GM23338 (cell line): Measurements from ENCODE around the gene MPPE1. TPM values are rescaled to one million over a fixed set of nuclear protein-coding genes. Genes with fewer than 3 reads are reported as not detected.

Source experiments
- ATAC-seq: fragments of 200-7000 bp; cut with Tn5 transposase; 3 replicates; pipeline ENCODE4 v1.9.1; 2020
- DNase-seq: peaks from one replicate; pipeline ENCODE4 v3.0.0-alpha.2; 2015; ENCODE audit warnings: low spot score
- H2AFZ ChIP-seq: fragments of 200-600 bp; sonication (generic); 2 replicates; pipeline ENCODE4 v1.8.0; 2016; ENCODE audit warnings: antibody characterized with exemption, mild to moderate bottlenecking, moderate library complexity
- H3F3A ChIP-seq: fragments of 200-600 bp; sonication (generic); replicated peaks from 2 replicates; pipeline ENCODE4 v1.8.0; 2017; ENCODE audit warnings: antibody characterized with exemption, mixed run types, low read depth
- H3K27ac ChIP-seq: fragments of 200-600 bp; sonication (generic); 2 replicates; pipeline ENCODE4 v1.6.1; 2016; ENCODE audit warnings: low read depth
- H3K27me3 ChIP-seq: fragments of 200-600 bp; sonication (generic); 2 replicates; pipeline ENCODE4 v1.8.0; 2016; ENCODE audit warnings: mild to moderate bottlenecking, mixed run types, moderate library complexity; ENCODE audit not compliant: insufficient read depth
- H3K36me3 ChIP-seq: fragments of 200-600 bp; sonication (generic); 2 replicates; pipeline ENCODE4 v1.8.0; 2016; ENCODE audit warnings: mild to moderate bottlenecking; ENCODE audit not compliant: insufficient read depth
- H3K4me1 ChIP-seq: fragments of 200-600 bp; sonication (generic); 2 replicates; pipeline ENCODE4 v1.8.0; 2016; ENCODE audit warnings: mild to moderate bottlenecking, moderate library complexity; ENCODE audit not compliant: insufficient read depth
- H3K4me2 ChIP-seq: fragments of 200-600 bp; sonication (generic); 2 replicates; pipeline ENCODE4 v1.7.1; 2017; ENCODE audit warnings: mixed run types
- H3K4me3 ChIP-seq: fragments of 200-600 bp; sonication (generic); 2 replicates; pipeline ENCODE4 v1.6.1; 2016; ENCODE audit warnings: mixed run types
- H3K79me2 ChIP-seq: fragments of 200-600 bp; sonication (generic); replicated peaks from 2 replicates; pipeline ENCODE4 v1.8.0; 2017; ENCODE audit warnings: mild to moderate bottlenecking; ENCODE audit not compliant: insufficient read depth
- H3K9me2 ChIP-seq: fragments of 200-600 bp; sonication (generic); 2 replicates; pipeline ENCODE4 v1.8.0; 2017; ENCODE audit not compliant: insufficient read depth
- H4K20me1 ChIP-seq: fragments of 200-600 bp; sonication (generic); replicated peaks from 2 replicates; pipeline ENCODE4 v1.8.0; 2017; ENCODE audit warnings: mild to moderate bottlenecking; ENCODE audit not compliant: insufficient read depth
- H3K27ac Mint-ChIP-seq: 2 replicates; pipeline ENCODE4 v1.8.0; 2020; ENCODE audit warnings: inconsistent platforms, mild to moderate bottlenecking, moderate library complexity, mixed read lengths
- H3K27me3 Mint-ChIP-seq: 3 replicates; pipeline ENCODE4 v1.8.0; 2022; ENCODE audit warnings: low read depth, mild to moderate bottlenecking, moderate library complexity, mixed read lengths, inconsistent platforms; ENCODE audit not compliant: insufficient read depth, poor library complexity
- H3K36me3 Mint-ChIP-seq: 3 replicates; pipeline ENCODE4 v1.8.0; 2021; ENCODE audit warnings: low read depth, mild to moderate bottlenecking, inconsistent platforms, moderate library complexity, mixed read lengths
- H3K4me1 Mint-ChIP-seq: 3 replicates; pipeline ENCODE4 v1.8.0; 2020; ENCODE audit warnings: mild to moderate bottlenecking, inconsistent platforms, mixed read lengths
- H3K4me3 Mint-ChIP-seq: 3 replicates; pipeline ENCODE4 v1.8.0; 2021; ENCODE audit warnings: moderate library complexity, mild to moderate bottlenecking, inconsistent platforms, mixed read lengths
- H3K9me3 Mint-ChIP-seq: 3 replicates; pipeline ENCODE4 v1.8.0; 2020; ENCODE audit warnings: moderate library complexity, mild to moderate bottlenecking, inconsistent platforms, mixed read lengths
- CREB1 ChIP-seq: fragments of 250-450 bp; sonication (Bioruptor Pico); IDR thresholded peaks from 2 replicates; pipeline ENCODE4 v1.5.0; 2020; ENCODE audit warnings: low read depth, mild to moderate bottlenecking, moderate library complexity
- EZH2 ChIP-seq: fragments of 200-600 bp; sonication (generic); IDR thresholded peaks from one replicate; pipeline ENCODE4 v1.8.0; 2017; ENCODE audit warnings: antibody characterized with exemption, mild to moderate bottlenecking, low read depth; ENCODE audit not compliant: unreplicated experiment
- EZH2phosphoT487 ChIP-seq: fragments of 200-600 bp; sonication (generic); IDR thresholded peaks from one replicate; pipeline ENCODE4 v1.8.1; 2018; ENCODE audit warnings: antibody characterized with exemption; ENCODE audit not compliant: unreplicated experiment
- NANOG ChIP-seq: IDR thresholded peaks from 2 replicates; pipeline ENCODE4 v1.6.1; 2016; ENCODE audit warnings: antibody characterized with exemption, borderline replicate concordance
- POLR2AphosphoS5 ChIP-seq: IDR thresholded peaks from 2 replicates; pipeline ENCODE4 v1.6.1; 2016; ENCODE audit warnings: antibody characterized with exemption, low read depth
- REST ChIP-seq: IDR thresholded peaks from one replicate; pipeline ENCODE4 v1.6.1; 2018; ENCODE audit warnings: antibody characterized with exemption; ENCODE audit not compliant: unreplicated experiment
- STAT1 ChIP-seq: IDR thresholded peaks from one replicate; pipeline ENCODE4 v1.6.1; 2016; ENCODE audit warnings: antibody characterized with exemption; ENCODE audit not compliant: unreplicated experiment
- ZNF114 ChIP-seq: fragments of 250-450 bp; sonication (Bioruptor Pico); IDR thresholded peaks from 2 replicates; pipeline ENCODE4 v1.5.0; 2020; ENCODE audit warnings: mild to moderate bottlenecking, moderate library complexity
- ZNF331 ChIP-seq: fragments of 250-450 bp; sonication (Bioruptor Pico); IDR thresholded peaks from 2 replicates; pipeline ENCODE4 v1.5.0; 2020; ENCODE audit warnings: low read depth, mild to moderate bottlenecking, moderate library complexity
- ZNF462 ChIP-seq: fragments of 250-450 bp; sonication (Bioruptor Pico); IDR thresholded peaks from 2 replicates; pipeline ENCODE4 v1.5.0; 2020; ENCODE audit warnings: mild to moderate bottlenecking, moderate library complexity
- long read RNA-seq: library from polyadenylated mRNA; unstranded; transcript quantifications from one replicate; pipeline ENCODE4 v2.0.0, GENCODE V29; 2020; ENCODE audit not compliant: unreplicated experiment
- polyA plus RNA-seq: library from polyadenylated mRNA; unstranded; fragments of >200 nt; fragmentation: Nextera tagmentation; extraction: Ambion mirVana; gene quantifications from 2 replicates; pipeline ENCODE4 v1.2.1, GENCODE V29; 2016
- total RNA-seq: library from RNA; depleted of rRNA; stranded (reverse); fragments of >200 nt; shearing (Covaris generic); gene quantifications from 2 replicates; pipeline ENCODE4 v1.2.3, GENCODE V29; 2014; rRNA removed
- TF ChIP-seq, protein P1 (sequence below): IDR thresholded peaks from 2 replicates; pipeline ENCODE4 v1.6.1; 2016; ENCODE audit warnings: antibody characterized with exemption
- TF ChIP-seq, protein P2 (sequence below), 2 experiments: fragments of 200-600 bp in 1 of 2; sonication (generic) in 1 of 2; conservative IDR thresholded peaks; 2 replicates each; pipeline versions ENCODE4 v1.5.1 to v1.6.1; 2016 to 2017; ENCODE audit warnings: antibody characterized with exemption in 2 of 2, low read depth in 2 of 2, mild to moderate bottlenecking in 2 of 2, moderate library complexity in 1 of 2

The MPPE1 gene
- total RNA-seq (18.8 and 29.8 TPM in 2 replicates), polyA plus RNA-seq (24.6 and 25.1 TPM in 2 replicates)
- long read RNA-seq, full-length matches to known transcripts, result 9 of 16 reads
- long read RNA-seq, partial matches to known transcripts, result 1 of 16 reads
- long read RNA-seq, other reads (novel, unspliced or antisense), result 6 of 16 reads

DNA sequence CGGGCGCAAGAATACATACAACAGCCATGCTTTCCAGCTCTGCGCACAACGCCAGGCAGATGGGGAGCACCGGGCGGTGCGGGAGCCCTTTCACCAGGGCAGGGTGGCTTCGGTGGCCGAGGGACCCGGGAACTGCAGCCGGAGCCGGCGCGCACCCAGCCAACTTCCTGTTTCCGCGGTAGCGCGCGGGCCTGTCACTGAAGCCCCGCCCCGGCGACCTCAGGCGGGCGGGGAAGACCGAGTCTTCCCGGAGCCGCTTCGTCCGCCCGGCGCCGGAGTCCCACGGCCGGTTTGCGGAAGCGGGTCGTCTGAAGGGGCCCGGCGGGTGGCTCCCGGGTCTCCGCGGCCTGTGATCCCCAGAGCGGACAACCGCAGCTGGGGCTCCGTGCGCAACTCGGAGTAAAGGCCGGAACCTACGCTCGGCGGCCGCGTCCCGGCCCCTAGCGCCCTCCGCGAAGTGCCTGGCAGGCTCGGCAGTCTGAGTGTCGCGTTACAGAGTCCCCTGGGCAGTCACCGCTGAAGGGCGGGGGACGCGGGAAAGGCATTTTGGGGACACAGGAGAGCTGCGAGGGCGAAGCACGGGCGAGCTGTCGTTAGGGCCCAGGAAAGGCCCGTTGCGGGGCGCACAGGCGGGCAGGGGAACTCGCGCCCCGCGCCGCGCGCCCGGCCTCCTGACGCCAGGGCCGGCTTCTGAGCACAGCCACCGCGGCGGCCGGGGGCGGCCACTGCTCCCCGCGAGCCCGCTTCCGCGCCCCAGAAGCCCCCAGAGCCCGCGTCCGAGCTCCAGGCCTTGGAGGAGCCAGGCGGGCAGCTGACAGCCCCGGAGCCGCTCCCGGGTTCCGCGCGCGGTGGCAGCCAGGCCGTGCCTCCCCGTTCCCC is at the start of gene MPPE1:
Gene MPPE1 (minus strand): TSS at position 136 of the 879 bp plus-strand sequence. CDS start 11,053 bp downstream, outside the sequence.
- peak within 1 kb of the TSS; percentile 78 for H3K4me3 ChIP-seq
- Mint-ChIP-seq H3K4me3 (peak within 1 kb of the TSS; percentile 87), H3K4me1 (peaks cover 28% of the 10 kb centered on the region), H3K9me3 (no peaks in the 10 kb centered on the region), H3K27ac (peak within 1 kb of the TSS; percentile 80), H3K27me3 (peaks cover 16% of the 10 kb centered on the region), H3K36me3 (peaks cover 4% of the 10 kb centered on the region; the same call in 2 of the 3 replicates)
- H2AFZ ChIP-seq, result peak within 1 kb of the TSS; percentile 92
- ATAC-seq (peak; percentile 86), DNase-seq (peak; percentile 93)
- H3K4me1 ChIP-seq, result peaks cover 40% of the 10 kb centered on the region
- H3K9me2 ChIP-seq, result no peaks in the 10 kb centered on the region
- peak within 1 kb of the TSS; percentile 96 for H3K27ac ChIP-seq
- no peaks in the 10 kb centered on the region for H3K36me3 ChIP-seq
- peaks cover 13% of the 10 kb centered on the region; the same call in 1 of the 2 replicates for H3F3A ChIP-seq
- no peaks in the 10 kb centered on the region; the same call in 1 of the 2 replicates for H3K79me2 ChIP-seq
- H3K27me3 ChIP-seq, result peaks cover 10% of the 10 kb centered on the region; the same call in 1 of the 2 replicates
- peak within 1 kb of the TSS; percentile 86 for H3K4me2 ChIP-seq
- no peaks in the 10 kb centered on the region for H4K20me1 ChIP-seq
- no peak for TF ChIP-seq EZH2
- no peak for TF ChIP-seq NANOG
- TF ChIP-seq ZNF114 (CRISPR knock-in tag), result no peak
- TF ChIP-seq, protein P1, sequence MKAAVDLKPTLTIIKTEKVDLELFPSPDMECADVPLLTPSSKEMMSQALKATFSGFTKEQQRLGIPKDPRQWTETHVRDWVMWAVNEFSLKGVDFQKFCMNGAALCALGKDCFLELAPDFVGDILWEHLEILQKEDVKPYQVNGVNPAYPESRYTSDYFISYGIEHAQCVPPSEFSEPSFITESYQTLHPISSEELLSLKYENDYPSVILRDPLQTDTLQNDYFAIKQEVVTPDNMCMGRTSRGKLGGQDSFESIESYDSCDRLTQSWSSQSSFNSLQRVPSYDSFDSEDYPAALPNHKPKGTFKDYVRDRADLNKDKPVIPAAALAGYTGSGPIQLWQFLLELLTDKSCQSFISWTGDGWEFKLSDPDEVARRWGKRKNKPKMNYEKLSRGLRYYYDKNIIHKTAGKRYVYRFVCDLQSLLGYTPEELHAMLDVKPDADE, result peak; percentile 50
- TF ChIP-seq, protein P2, sequence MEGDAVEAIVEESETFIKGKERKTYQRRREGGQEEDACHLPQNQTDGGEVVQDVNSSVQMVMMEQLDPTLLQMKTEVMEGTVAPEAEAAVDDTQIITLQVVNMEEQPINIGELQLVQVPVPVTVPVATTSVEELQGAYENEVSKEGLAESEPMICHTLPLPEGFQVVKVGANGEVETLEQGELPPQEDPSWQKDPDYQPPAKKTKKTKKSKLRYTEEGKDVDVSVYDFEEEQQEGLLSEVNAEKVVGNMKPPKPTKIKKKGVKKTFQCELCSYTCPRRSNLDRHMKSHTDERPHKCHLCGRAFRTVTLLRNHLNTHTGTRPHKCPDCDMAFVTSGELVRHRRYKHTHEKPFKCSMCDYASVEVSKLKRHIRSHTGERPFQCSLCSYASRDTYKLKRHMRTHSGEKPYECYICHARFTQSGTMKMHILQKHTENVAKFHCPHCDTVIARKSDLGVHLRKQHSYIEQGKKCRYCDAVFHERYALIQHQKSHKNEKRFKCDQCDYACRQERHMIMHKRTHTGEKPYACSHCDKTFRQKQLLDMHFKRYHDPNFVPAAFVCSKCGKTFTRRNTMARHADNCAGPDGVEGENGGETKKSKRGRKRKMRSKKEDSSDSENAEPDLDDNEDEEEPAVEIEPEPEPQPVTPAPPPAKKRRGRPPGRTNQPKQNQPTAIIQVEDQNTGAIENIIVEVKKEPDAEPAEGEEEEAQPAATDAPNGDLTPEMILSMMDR (conservative IDR thresholded peaks at IDR 0.05; ENCODE audit: low read depth in 2 of 2), result no peak
- TF ChIP-seq POLR2AphosphoS5, result peak; percentile 76
- TF ChIP-seq ZNF331 (CRISPR knock-in tag), result no peak
- TF ChIP-seq STAT1, result no peak
- no peak for TF ChIP-seq REST
- no peak for TF ChIP-seq ZNF462 (CRISPR knock-in tag)
- TF ChIP-seq CREB1 (CRISPR knock-in tag), result no peak
- TF ChIP-seq EZH2phosphoT487, result no peak
